ENCODE measurements around the gene SERF2. TPM values are rescaled to one million over a fixed set of nuclear protein-coding genes. Genes with fewer than 3 reads are reported as not detected.

The SERF2 gene
- total and polyA plus RNA-seq, 10 of the 15 experiments (the other 5 are each of a cell fraction or from before 2014, with no cell fraction given) = 464 to 4,159 (median 1,014) TPM

GRCh38 chr15:43800286-43801141 lies 8.4 kb downstream of the SERF2 start, which contains the start of gene HYPK (continued):
- TF ChIP-seq PRDM15 (CRISPR knock-in tag; IDR thresholded peaks at IDR 0.05) = no peak
- no peak for TF ChIP-seq ZNF24 (IDR thresholded peaks at IDR 0.05)
- peak; percentile 80 for TF ChIP-seq SMAD1 (IDR thresholded peaks at IDR 0.05; ENCODE audit: low read depth, partially characterized antibody)
- TF ChIP-seq JUNB (IDR thresholded peaks at IDR 0.05) = no peak
- TF ChIP-seq PBX3 (IDR thresholded peaks at IDR 0.05; ENCODE audit: insufficient replicate concordance, low read depth, low read length) = no peak
- no peak for TF ChIP-seq SUZ12 (IDR thresholded peaks at IDR 0.05; ENCODE audit: unreplicated experiment)
- no peak for TF ChIP-seq SIX5 (IDR thresholded peaks at IDR 0.05; ENCODE audit: low read depth, low read length, severe bottlenecking)
- no peak for TF ChIP-seq CEBPZ (IDR thresholded peaks at IDR 0.05; ENCODE audit: low read depth, low read length)
- TF ChIP-seq PAX5 (IDR thresholded peaks at IDR 0.05; ENCODE audit: borderline replicate concordance, low read depth, low read length) = peak; percentile 34; the same call in 1 of the 2 replicates
- peak; percentile 94 for TF ChIP-seq YY1 (IDR thresholded peaks at IDR 0.05; ENCODE audit: low read depth, low read length)
- no peak for TF ChIP-seq TCF3 (IDR thresholded peaks at IDR 0.05; ENCODE audit: borderline replicate concordance, insufficient read depth, low read depth, low read length)
- TF ChIP-seq MTA2 (IDR thresholded peaks at IDR 0.05; ENCODE audit: low read depth) = peak; percentile 7; the same call in 1 of the 2 replicates
- no peak for TF ChIP-seq RAD21 (IDR thresholded peaks at IDR 0.05; ENCODE audit: insufficient read depth, low read depth, low read length)
- TF ChIP-seq STAT1 (conservative IDR thresholded peaks at IDR 0.05) = no peak
- no peak for TF ChIP-seq POU2F2 (IDR thresholded peaks at IDR 0.05; ENCODE audit: borderline replicate concordance, low read depth, low read length)
- TF ChIP-seq TARDBP (IDR thresholded peaks at IDR 0.05; ENCODE audit: borderline replicate concordance) = no peak
- TF ChIP-seq MEF2B (IDR thresholded peaks at IDR 0.05; ENCODE audit: partially characterized antibody, poor library complexity, severe bottlenecking) = no peak
- no peak for TF ChIP-seq NFXL1 (IDR thresholded peaks at IDR 0.05; ENCODE audit: borderline replicate concordance)
- peak; percentile 46 for TF ChIP-seq RELA (IDR thresholded peaks at IDR 0.05; ENCODE audit: borderline replicate concordance, partially characterized antibody)
- no peak for TF ChIP-seq DPF2 (IDR thresholded peaks at IDR 0.05)
- TF ChIP-seq GATAD2B (conservative IDR thresholded peaks at IDR 0.05; ENCODE audit: low read depth) = no peak; the same call in 1 of the 2 replicates
- TF ChIP-seq CHD2 (IDR thresholded peaks at IDR 0.05; ENCODE audit: borderline replicate concordance, low read depth, low read length) = peak; percentile 38; the same call in 1 of the 2 replicates
- no peak for TF ChIP-seq EED (IDR thresholded peaks at IDR 0.05; ENCODE audit: low read depth)
